GM12865 (cell line): ENCODE measurements around the gene PANK3.

Experiments
- DNase-seq: peaks from one replicate; pipeline ENCODE4 v3.0.0; 2010; ENCODE audit warnings: low read depth
- H3K4me3 ChIP-seq: 2 replicates; pipeline ENCODE4 v1.5.1; 2011; ENCODE audit warnings: mild to moderate bottlenecking, low read depth, low read length, control low read depth
- TF ChIP-seq, protein P1 (sequence below): IDR thresholded peaks from 2 replicates; pipeline ENCODE4 v1.5.1; 2011; ENCODE audit warnings: low read length, control low read depth, low read depth, inconsistent platforms; ENCODE audit not compliant: insufficient read depth; ENCODE audit errors: missing control alignments

PANK3 gene

DNA sequence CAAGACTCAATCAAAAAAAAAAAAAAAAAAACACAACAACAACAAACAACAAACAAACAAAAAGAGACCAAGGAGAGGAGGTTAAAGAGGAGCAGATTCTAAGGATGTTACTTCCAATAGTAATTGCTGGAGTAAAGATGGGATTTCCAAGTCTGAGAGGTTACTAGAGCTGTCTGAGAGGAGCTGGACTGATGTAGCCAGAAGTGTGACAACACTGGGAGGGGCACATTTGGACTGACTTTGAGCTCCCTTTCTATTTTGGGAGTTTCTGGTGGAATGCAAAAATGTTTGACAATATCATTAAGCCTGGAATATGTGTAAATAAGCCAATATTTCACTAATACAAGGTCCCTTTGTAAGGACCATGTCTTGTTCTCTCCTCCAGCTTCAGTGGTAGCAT is 25.3 kb upstream of the PANK3 start:
- H3K4me3 ChIP-seq = no peak overlapping the region
- no peak for DNase-seq
- TF ChIP-seq, protein P1, sequence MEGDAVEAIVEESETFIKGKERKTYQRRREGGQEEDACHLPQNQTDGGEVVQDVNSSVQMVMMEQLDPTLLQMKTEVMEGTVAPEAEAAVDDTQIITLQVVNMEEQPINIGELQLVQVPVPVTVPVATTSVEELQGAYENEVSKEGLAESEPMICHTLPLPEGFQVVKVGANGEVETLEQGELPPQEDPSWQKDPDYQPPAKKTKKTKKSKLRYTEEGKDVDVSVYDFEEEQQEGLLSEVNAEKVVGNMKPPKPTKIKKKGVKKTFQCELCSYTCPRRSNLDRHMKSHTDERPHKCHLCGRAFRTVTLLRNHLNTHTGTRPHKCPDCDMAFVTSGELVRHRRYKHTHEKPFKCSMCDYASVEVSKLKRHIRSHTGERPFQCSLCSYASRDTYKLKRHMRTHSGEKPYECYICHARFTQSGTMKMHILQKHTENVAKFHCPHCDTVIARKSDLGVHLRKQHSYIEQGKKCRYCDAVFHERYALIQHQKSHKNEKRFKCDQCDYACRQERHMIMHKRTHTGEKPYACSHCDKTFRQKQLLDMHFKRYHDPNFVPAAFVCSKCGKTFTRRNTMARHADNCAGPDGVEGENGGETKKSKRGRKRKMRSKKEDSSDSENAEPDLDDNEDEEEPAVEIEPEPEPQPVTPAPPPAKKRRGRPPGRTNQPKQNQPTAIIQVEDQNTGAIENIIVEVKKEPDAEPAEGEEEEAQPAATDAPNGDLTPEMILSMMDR = no peak

DNA sequence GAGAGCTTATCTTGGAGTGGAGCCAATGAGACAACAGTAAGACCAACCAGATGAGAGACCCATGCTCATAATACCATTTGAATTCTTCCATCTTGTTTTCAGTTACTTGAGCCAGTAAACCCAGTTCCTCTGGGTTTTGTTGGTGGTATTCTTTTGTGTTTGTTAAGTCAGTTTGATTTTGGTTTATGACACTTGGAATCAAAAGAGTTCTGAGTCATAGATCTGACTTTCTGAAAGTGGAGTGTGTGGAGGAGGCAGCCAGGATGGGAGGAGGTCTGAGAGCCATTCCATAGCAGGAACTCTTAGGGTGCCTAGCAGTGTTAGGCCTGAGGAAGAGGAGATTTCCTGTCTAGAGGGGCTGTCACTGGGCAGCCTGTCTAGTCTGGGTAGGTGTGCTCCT is 24.6 kb upstream of the PANK3 start:
- TF ChIP-seq, protein P1 = no peak
- no peak overlapping the region for H3K4me3 ChIP-seq
- no peak for DNase-seq

DNA sequence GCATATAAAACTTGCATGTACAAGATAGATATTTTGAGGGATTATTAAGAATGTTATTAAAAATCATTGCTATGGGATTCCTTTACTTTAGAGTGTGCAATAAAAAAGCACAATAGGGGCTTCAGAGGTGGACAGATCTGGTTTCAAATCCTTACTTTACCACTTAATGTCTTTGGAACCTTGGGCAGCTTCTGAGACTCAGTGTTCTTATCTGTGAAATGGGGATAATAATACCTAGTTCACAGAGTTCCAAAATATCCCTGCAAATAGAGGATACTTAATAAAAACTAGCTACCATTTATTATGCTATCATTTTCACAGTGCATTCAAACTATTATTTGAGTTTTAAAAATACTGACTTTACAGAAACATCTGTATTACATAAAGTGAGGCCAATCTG is 23.3 kb upstream of the PANK3 start:
- DNase-seq = no peak
- H3K4me3 ChIP-seq = no peak overlapping the region
- TF ChIP-seq, protein P1 = no peak

DNA sequence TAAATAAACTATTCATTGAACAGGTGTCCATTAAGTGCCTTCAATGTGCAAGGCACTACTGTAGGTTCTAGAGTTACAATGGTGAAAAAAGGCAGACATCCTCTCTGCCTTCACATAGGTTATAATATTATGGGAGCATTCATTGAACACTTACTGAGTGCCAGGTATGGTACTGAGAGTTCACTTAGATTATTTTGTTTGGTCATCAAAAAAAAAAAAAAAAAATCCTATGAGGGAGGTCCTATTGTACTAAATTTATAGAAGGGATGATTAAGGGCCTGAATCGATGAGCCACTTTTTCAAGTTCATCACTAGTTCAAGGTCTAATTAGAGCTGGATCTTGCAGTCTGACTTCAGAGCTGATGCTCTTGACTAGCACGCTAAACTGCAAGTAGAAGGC is 22.8 kb upstream of the PANK3 start:
- no peak for DNase-seq
- TF ChIP-seq, protein P1 = no peak

DNA sequence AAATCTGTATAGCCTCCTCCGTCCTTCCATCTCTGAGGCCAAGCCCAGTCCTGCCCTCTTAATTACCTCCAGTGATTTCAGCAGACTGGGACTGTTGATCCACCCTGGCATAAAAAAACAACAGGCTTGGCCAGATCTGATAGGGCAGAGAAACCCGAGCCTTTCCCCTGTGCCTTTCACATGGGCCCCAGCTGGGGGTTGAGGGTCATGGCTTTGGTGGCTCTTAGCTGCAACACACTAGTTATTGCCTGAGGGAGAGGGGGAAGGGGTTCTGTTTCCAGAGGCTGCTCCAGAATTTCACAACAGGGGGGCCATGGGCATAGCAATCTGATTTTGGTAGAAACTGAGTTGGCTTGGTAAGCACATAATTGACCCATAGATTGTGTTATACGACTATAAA is 21.2 kb upstream of the PANK3 start:
- no peak overlapping the region for H3K4me3 ChIP-seq
- TF ChIP-seq, protein P1 = no peak
- no peak for DNase-seq

More for the DNA sequence above, 22.8 kb upstream of the PANK3 start:
- H3K4me3 ChIP-seq = no peak overlapping the region

DNA sequence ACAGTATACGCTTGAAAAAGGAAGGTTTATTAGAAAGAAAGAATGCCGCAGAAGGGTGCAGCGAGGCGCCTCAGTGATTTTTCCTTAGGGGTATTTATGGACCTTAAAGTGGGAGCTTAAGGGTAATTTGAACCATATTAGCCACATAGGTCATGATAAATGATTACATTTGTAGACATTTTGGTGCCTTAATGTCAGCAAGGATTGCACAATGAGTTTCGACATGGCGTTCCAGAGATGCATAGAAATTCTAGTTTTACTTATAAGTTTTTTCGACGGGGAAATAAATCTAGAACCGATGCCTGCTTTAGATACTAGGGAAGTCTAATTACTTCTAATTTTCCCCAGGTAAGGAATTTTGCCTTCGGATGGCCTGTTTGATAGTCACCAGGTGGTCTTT is 20.7 kb upstream of the PANK3 start:
- TF ChIP-seq, protein P1 = no peak
- no peak for DNase-seq
- H3K4me3 ChIP-seq = no peak overlapping the region

DNA sequence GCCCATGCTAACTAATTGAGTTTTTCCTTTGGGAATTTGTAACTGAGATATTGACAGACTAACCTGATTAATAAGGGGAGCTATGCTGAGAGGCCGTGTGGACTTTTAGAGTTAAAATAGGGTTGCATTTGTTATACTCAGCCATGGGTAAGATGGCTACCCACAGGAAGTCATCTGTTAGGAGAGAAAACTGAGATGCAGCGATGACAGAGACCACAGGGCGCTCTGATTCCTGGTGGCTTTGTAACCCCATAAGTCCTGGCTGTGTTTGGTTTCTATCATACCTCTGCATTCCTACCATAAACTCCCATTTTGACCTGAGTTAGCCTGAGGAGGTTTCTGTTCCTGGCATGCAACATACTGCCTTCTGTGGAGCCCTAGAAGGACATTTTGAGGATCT is 19.5 kb upstream of the PANK3 start:
- DNase-seq = no peak
- no peak overlapping the region for H3K4me3 ChIP-seq
- TF ChIP-seq, protein P1 = no peak
